Measurements from ENCODE around the gene ATXN1.

DNA sequence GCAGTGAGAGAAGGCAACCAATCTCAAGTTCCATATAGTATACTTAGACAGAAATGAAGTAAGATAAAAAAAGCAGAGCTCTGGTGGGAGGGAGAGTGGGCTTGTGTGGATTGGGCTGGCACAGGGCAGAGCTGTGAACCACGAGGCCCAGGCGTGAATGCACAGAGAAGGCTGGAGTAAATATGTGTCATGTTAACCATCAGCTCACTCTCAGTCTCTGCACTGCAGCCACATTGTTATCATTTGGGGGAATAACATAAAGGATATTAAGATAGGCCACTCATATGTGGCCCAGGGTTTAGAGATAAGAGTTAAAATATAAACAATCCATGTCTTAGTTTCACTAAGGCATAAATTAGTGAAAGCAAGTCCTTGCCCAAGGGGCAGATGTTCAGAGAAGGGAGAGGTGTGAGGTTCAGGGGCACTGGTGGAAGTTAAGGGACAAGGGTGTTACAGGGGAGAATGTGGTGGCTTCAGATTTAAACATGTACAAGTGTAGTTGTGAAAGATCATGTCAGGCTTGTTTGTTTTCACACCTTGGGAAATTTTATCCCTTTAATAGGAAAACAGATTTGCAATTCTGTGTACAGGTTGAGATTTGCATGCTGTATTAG lies 508.5 kb downstream of the ATXN1 start:
- no peak for TF ChIP-seq FOXK1 (CRISPR knock-in tag; IDR thresholded peaks at IDR 0.05; ENCODE audit: borderline replicate concordance, low read depth)
- no peak for TF ChIP-seq TAF1 (CRISPR knock-in tag; IDR thresholded peaks at IDR 0.05)
